ENCODE data around the gene GIGYF2. TPM values are rescaled to one million over a fixed set of nuclear protein-coding genes. Genes with fewer than 3 reads are reported as not detected.

The GIGYF2 gene
- polyA plus RNA-seq, 1 of the 3 experiments (the other 2 are of a cell fraction), result 12.8 TPM

DNA sequence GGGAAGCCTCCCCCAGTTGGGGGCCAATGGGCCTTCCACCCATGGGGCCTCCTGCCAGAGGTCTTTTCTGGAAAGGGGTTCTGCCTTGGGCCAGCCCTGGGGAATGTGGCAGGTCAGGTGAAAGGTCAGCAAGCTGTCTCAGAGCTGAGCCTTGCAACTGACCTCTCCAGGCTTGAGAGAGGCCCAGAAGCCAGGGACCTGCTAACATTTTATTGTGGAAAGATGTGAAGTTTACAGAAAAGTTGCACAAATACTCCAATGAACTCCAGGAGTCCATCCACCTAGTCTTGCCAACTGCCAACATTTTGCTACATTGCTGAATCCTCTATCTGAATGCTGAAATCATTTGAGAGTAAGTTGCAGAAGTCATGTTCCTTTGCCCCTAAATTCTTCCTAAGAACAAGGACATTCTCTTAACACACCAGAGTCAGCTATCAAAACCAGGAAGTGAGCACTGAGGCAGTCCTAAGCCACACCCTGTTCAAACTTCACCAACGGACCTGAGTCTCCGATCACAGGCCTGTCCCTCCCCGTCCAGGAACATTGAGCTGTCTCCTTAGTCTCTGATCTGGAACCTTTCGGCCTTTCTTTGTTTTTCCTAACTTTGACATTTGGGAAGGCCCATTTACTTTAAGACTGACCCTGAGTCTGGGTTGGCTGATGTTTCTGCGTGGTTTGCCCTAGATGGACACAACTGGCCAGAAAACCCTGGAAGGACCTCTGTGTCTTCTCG lies 176.9 kb downstream of the GIGYF2 start:
- no peak for DNase-seq
- no peaks in the 10 kb centered on the region for H3K36me3 ChIP-seq (replicated peaks in 1 of 2; ENCODE audit: control insufficient read depth in 1 of 2, insufficient read depth in 2 of 2, low read length in 1 of 2)
- POLR2A ChIA-PET, result no interaction called here
- no peaks in the 10 kb centered on the region for H3F3A ChIP-seq (replicated peaks; ENCODE audit: insufficient read depth)
- H3K4me3 ChIP-seq (ENCODE audit: low read depth in 2 of 2, low read length in 1 of 2), result no peak overlapping the region
- H3K9me2 ChIP-seq, result no peaks in the 10 kb centered on the region
- no peak overlapping the region for H2AFZ ChIP-seq (ENCODE audit: low read depth)
- WGBS (ENCODE audit: low lambda C conversion rate), result 97% methylated on average over 6 of the region's 6 CpGs
- H3K4me2 ChIP-seq, result no peak overlapping the region
- CTCF ChIA-PET, result interaction anchor here (0.6 to 2.2 kb wide), 5 partner anchors 8 to 180 kb away, joined by 3 to 10 read pairs (median 6); no protein-coding TSS in a partner anchor
- no peak for TF ChIP-seq NFIC (IDR thresholded peaks at IDR 0.05; ENCODE audit: borderline replicate concordance)
- TF ChIP-seq RAD21 (IDR thresholded peaks at IDR 0.05; ENCODE audit: low read length), result no peak
- no peak for TF ChIP-seq TEAD4 (IDR thresholded peaks at IDR 0.05; ENCODE audit: borderline replicate concordance, insufficient read depth)
- TF ChIP-seq, protein P1, sequence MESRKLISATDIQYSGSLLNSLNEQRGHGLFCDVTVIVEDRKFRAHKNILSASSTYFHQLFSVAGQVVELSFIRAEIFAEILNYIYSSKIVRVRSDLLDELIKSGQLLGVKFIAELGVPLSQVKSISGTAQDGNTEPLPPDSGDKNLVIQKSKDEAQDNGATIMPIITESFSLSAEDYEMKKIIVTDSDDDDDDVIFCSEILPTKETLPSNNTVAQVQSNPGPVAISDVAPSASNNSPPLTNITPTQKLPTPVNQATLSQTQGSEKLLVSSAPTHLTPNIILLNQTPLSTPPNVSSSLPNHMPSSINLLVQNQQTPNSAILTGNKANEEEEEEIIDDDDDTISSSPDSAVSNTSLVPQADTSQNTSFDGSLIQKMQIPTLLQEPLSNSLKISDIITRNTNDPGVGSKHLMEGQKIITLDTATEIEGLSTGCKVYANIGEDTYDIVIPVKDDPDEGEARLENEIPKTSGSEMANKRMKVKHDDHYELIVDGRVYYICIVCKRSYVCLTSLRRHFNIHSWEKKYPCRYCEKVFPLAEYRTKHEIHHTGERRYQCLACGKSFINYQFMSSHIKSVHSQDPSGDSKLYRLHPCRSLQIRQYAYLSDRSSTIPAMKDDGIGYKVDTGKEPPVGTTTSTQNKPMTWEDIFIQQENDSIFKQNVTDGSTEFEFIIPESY (IDR thresholded peaks at IDR 0.05; ENCODE audit: borderline replicate concordance, low read depth), result no peak
- H3K79me2 ChIP-seq (ENCODE audit: insufficient read depth), result no peaks in the 10 kb centered on the region
- H4K20me1 ChIP-seq (ENCODE audit: insufficient read depth), result no peaks in the 10 kb centered on the region
- no peak overlapping the region for H3K9ac ChIP-seq
- no peaks in the 10 kb centered on the region for H3K27me3 ChIP-seq (ENCODE audit: insufficient read depth)
- peaks cover 0 to 10% of the 10 kb centered on the region in 2 experiments; a peak in 1 of 4 replicates for H3K4me1 ChIP-seq (ENCODE audit: control insufficient read depth in 1 of 2, insufficient read depth in 2 of 2, low read depth in 1 of 2, low read length in 1 of 2)
- H3K9me3 ChIP-seq, result no peaks in the 10 kb centered on the region
- H3K27ac ChIP-seq (ENCODE audit: low read depth in 2 of 2, low read length in 1 of 2), result no peak overlapping the region

DNA sequence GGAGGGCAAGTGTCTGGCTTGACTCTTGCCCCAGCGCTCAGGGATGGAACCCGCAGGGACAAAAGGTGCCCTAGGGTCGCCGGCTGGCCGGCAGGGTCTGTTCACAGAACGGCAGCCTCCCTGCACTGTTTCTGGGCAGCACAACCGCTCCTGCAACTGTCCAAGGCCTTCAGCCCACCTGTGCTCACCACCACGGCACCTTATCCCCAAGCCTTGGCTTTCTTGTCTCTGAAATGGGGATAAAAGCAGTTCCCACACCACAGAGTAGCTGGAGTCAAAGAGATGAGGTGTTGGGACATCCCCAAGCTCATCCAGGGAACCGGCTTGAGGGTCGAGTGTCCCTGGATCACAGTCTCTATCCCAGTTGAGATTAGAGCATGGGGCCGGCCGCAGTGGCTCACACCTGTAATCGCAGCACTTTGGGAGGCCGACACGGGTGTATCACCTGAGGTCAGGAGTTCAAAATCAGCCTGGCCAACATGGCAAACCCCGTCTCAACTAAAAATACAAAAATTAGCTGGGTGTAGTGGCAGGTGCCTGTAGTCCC lies 177.6 kb downstream of the GIGYF2 start:
- DNase-seq, result peak; percentile 13
- 96% methylated on average over 10 of the region's 16 CpGs for WGBS (ENCODE audit: low lambda C conversion rate)
- no peak overlapping the region for H2AFZ ChIP-seq (ENCODE audit: low read depth)
- ChIA-PET POLR2A (no interaction called here), CTCF (interaction anchor here (1.1 to 2.2 kb wide), 4 partner anchors 10 to 179 kb away, joined by 3 to 10 read pairs (median 6); no protein-coding TSS in a partner anchor)
- H3K79me2 ChIP-seq (ENCODE audit: insufficient read depth), result no peaks in the 10 kb centered on the region
- no peaks in the 10 kb centered on the region for H3K27me3 ChIP-seq (ENCODE audit: insufficient read depth)
- H3K4me1 ChIP-seq (ENCODE audit: control insufficient read depth in 1 of 2, insufficient read depth in 2 of 2, low read depth in 1 of 2, low read length in 1 of 2), result peaks cover 0 to 10% of the 10 kb centered on the region in 2 experiments; a peak in 1 of 4 replicates
- no peaks in the 10 kb centered on the region for H3K9me3 ChIP-seq
- no peaks in the 10 kb centered on the region for H4K20me1 ChIP-seq (ENCODE audit: insufficient read depth)
- no peaks in the 10 kb centered on the region for H3K9me2 ChIP-seq
- H3K4me2 ChIP-seq, result no peak overlapping the region
- no peak overlapping the region for H3K4me3 ChIP-seq (ENCODE audit: low read depth in 2 of 2, low read length in 1 of 2)
- H3F3A ChIP-seq (replicated peaks; ENCODE audit: insufficient read depth), result no peaks in the 10 kb centered on the region
- no peak overlapping the region for H3K27ac ChIP-seq (ENCODE audit: low read depth in 2 of 2, low read length in 1 of 2)
- TF ChIP-seq TEAD4 (IDR thresholded peaks at IDR 0.05; ENCODE audit: borderline replicate concordance, insufficient read depth) (no peak), RAD21 (IDR thresholded peaks at IDR 0.05; ENCODE audit: low read length) (no peak)
- no peak overlapping the region for H3K9ac ChIP-seq
- H3K36me3 ChIP-seq (replicated peaks in 1 of 2; ENCODE audit: control insufficient read depth in 1 of 2, insufficient read depth in 2 of 2, low read length in 1 of 2), result no peaks in the 10 kb centered on the region
